ENCODE data around the gene MAP3K8. TPM values are rescaled to one million over a fixed set of nuclear protein-coding genes. Genes with fewer than 3 reads are reported as not detected.
A peak's percentile ranks its signal among the peaks of the same experiment; 100 is the strongest.

MAP3K8 gene
- total RNA-seq, 1 donor from 2014 or later = 1.6 TPM

- TF ChIP-seq CTCF (IDR thresholded peaks at IDR 0.05; ENCODE audit: insufficient read depth, low read length, severe bottlenecking) = no peak
- peaks cover 3% of the 10 kb centered on the region for H3K27me3 ChIP-seq (ENCODE audit: control insufficient read depth, insufficient read depth, low read length)
- H3K4me3 ChIP-seq (ENCODE audit: low read depth, low read length) = no peak overlapping the region
- DNase-seq (ENCODE audit: low read depth) (no peak), FAIRE-seq (no peak)
- no peaks in the 10 kb centered on the region for H3K36me3 ChIP-seq (ENCODE audit: control insufficient read depth, insufficient read depth, low read length)
Measured at GRCh38 chr10:30509508-30509907, 75.5 kb downstream of the MAP3K8 start.

DNA sequence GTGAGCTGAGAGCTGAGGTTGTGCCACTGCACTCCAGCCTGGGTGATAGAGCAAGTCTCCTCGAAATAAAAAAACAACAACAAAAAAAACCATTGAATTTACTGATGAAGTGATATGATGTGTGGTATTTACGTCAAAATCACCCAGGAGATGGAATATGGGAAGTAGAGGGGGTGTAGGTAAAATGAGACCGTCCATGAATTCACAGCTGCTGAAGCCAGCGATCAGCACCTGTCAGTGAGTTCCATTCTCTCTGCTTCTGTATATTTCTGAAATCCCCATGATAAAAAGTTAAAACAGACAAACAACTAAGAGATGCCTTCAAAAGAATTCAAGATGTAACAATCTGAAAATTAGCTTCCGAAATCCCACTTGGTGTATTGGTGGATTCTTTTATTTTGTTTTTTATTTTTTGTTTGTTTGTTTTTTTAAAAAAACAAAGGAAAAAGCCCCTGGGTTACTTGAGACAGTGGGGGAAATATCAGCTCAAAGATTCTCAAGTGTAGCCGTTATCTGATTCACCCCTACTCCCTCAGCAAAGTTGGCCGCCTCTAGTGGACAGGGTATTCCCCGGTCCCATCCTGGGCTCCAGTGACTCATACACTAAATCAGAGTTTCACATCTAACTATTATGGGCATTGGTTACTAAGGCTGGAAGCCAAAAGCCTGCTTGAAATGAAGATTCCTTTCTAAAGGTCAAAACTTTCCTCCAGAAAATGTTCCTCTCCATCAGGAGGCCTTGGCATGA is 76.4 kb downstream of the MAP3K8 start:
- FAIRE-seq (no peak), DNase-seq (ENCODE audit: low read depth) (peak; percentile 75)
- TF ChIP-seq CTCF (IDR thresholded peaks at IDR 0.05; ENCODE audit: insufficient read depth, low read length, severe bottlenecking) = no peak

GRCh38 chr10:30510932-30511700 is 77.1 kb downstream of the MAP3K8 start:
- no peak for DNase-seq (ENCODE audit: low read depth)
- no peak overlapping the region for H3K4me3 ChIP-seq (ENCODE audit: low read depth, low read length)
- no peak for FAIRE-seq
- H3K36me3 ChIP-seq (ENCODE audit: control insufficient read depth, insufficient read depth, low read length) = no peaks in the 10 kb centered on the region
- TF ChIP-seq CTCF (IDR thresholded peaks at IDR 0.05; ENCODE audit: insufficient read depth, low read length, severe bottlenecking) = no peak
- no peaks in the 10 kb centered on the region for H3K27me3 ChIP-seq (ENCODE audit: control insufficient read depth, insufficient read depth, low read length)

More for the DNA sequence above, 76.4 kb downstream of the MAP3K8 start:
- Histone ChIP-seq H3K27me3 (ENCODE audit: control insufficient read depth, insufficient read depth, low read length) (peaks cover 3% of the 10 kb centered on the region), H3K4me3 (ENCODE audit: low read depth, low read length) (no peak overlapping the region), H3K36me3 (ENCODE audit: control insufficient read depth, insufficient read depth, low read length) (no peaks in the 10 kb centered on the region)

Other genes starting within 250 kb of the MAP3K8 start
- gene MTPAP, start 84.9 kb upstream of the MAP3K8 start, total RNA-seq = 6.3 and 8.2 TPM in 2 replicates
- not detected in 2 replicates for gene LYZL2, start 195.6 kb downstream of the MAP3K8 start, total RNA-seq

All from bronchial epithelial cell (primary cell).